Nephron progenitor cell (in vitro differentiated cells): ENCODE data around the gene PITPNB.

Experiments used
- DNase-seq: peaks from one replicate; pipeline ENCODE4 v3.0.0; 2021
- H3K27ac Mint-ChIP-seq: 2 replicates; pipeline ENCODE4 v1.8.0; 2021; ENCODE audit warnings: mild to moderate bottlenecking, moderate library complexity, mixed read lengths
- H3K27me3 Mint-ChIP-seq: 2 replicates; pipeline ENCODE4 v1.8.0; 2021; ENCODE audit warnings: mild to moderate bottlenecking, low read depth, mixed read lengths; ENCODE audit not compliant: poor library complexity
- H3K36me3 Mint-ChIP-seq: 2 replicates; pipeline ENCODE4 v1.8.0; 2021; ENCODE audit warnings: low read depth, mixed read lengths
- H3K4me1 Mint-ChIP-seq: 2 replicates; pipeline ENCODE4 v1.8.0; 2021; ENCODE audit warnings: mixed read lengths
- H3K4me3 Mint-ChIP-seq: 2 replicates; pipeline ENCODE4 v1.8.0; 2021; ENCODE audit warnings: mild to moderate bottlenecking, moderate library complexity, mixed read lengths
- H3K9me3 Mint-ChIP-seq: 2 replicates; pipeline ENCODE4 v1.8.0; 2021; ENCODE audit warnings: mild to moderate bottlenecking, moderate library complexity, mixed read lengths
- CTCF ChIP-seq: fragments of 200-600 bp; sonication (generic); IDR thresholded peaks from 2 replicates; pipeline ENCODE4 v1.5.0; 2021; ENCODE audit warnings: antibody characterized with exemption

PITPNB gene

GRCh38 chr22:27866135-27867084, 52.6 kb downstream of the PITPNB start:
- Mint-ChIP-seq H3K36me3 (peaks cover 22% of the 10 kb centered on the region), H3K4me3 (peak overlapping the region; percentile 7), H3K27ac (peak overlapping the region; percentile 52), H3K4me1 (peaks cover 55% of the 10 kb centered on the region), H3K9me3 (no peaks in the 10 kb centered on the region), H3K27me3 (no peaks in the 10 kb centered on the region)
- TF ChIP-seq CTCF: no peak
- DNase-seq: no peak

- H3K36me3 Mint-ChIP-seq: peaks cover 17% of the 10 kb centered on the region
- no peaks in the 10 kb centered on the region for H3K9me3 Mint-ChIP-seq
- H3K27me3 Mint-ChIP-seq: no peaks in the 10 kb centered on the region
- no peak for TF ChIP-seq CTCF
- peak overlapping the region; percentile 54 for H3K4me3 Mint-ChIP-seq
- DNase-seq: no peak
- peaks cover 55% of the 10 kb centered on the region for H3K4me1 Mint-ChIP-seq
- H3K27ac Mint-ChIP-seq: peak overlapping the region; percentile 33
These were observed 53.6 kb downstream of the PITPNB start for GRCh38 chr22:27865496-27865895.

- Mint-ChIP-seq H3K27me3 (no peaks in the 10 kb centered on the region), H3K4me3 (no peak overlapping the region), H3K27ac (peak overlapping the region; percentile 84), H3K4me1 (peaks cover 55% of the 10 kb centered on the region), H3K36me3 (peaks cover 30% of the 10 kb centered on the region), H3K9me3 (no peaks in the 10 kb centered on the region)
- no peak for DNase-seq
- TF ChIP-seq CTCF: no peak
These were observed 55.5 kb downstream of the PITPNB start for GRCh38 chr22:27863556-27863955.

- DNase-seq: no peak
- Mint-ChIP-seq H3K4me1 (peaks cover 50% of the 10 kb centered on the region), H3K36me3 (peaks cover 35% of the 10 kb centered on the region), H3K27me3 (no peaks in the 10 kb centered on the region), H3K4me3 (no peak overlapping the region), H3K27ac (peak overlapping the region; percentile 84), H3K9me3 (no peaks in the 10 kb centered on the region)
- TF ChIP-seq CTCF: no peak
These were observed 56.1 kb downstream of the PITPNB start for GRCh38 chr22:27863001-27863400.

- H3K9me3 Mint-ChIP-seq: no peaks in the 10 kb centered on the region
- peaks cover 63% of the 10 kb centered on the region for H3K36me3 Mint-ChIP-seq
- H3K4me1 Mint-ChIP-seq: peaks cover 16% of the 10 kb centered on the region
- H3K27me3 Mint-ChIP-seq: no peaks in the 10 kb centered on the region
- no peak overlapping the region for H3K27ac Mint-ChIP-seq
- DNase-seq: no peak
- no peak for TF ChIP-seq CTCF
- no peak overlapping the region for H3K4me3 Mint-ChIP-seq
These were observed 59.7 kb downstream of the PITPNB start for GRCh38 chr22:27859336-27859735.

- TF ChIP-seq CTCF: no peak
- Mint-ChIP-seq H3K9me3 (no peaks in the 10 kb centered on the region), H3K27me3 (no peaks in the 10 kb centered on the region), H3K4me1 (peaks cover 9% of the 10 kb centered on the region), H3K4me3 (no peak overlapping the region), H3K27ac (no peak overlapping the region), H3K36me3 (peaks cover 70% of the 10 kb centered on the region)
- no peak for DNase-seq
These were observed 60.4 kb downstream of the PITPNB start for GRCh38 chr22:27858626-27859025.
